ENCODE measurements around the gene ESRRA.

GRCh38 chr11:64339286-64339685 is 34.0 kb downstream of the ESRRA start:
- no peak for TF ChIP-seq SP1 (IDR thresholded peaks at IDR 0.05)
- TF ChIP-seq TARDBP (IDR thresholded peaks at IDR 0.05) = no peak
- TF ChIP-seq NFRKB (IDR thresholded peaks at IDR 0.05) = no peak
- no peak for TF ChIP-seq SUZ12 (IDR thresholded peaks at IDR 0.05)
- no peak for TF ChIP-seq CTBP1 (IDR thresholded peaks at IDR 0.05; ENCODE audit: borderline replicate concordance)
- TF ChIP-seq ELF4 (IDR thresholded peaks at IDR 0.05) = no peak
- no peak for TF ChIP-seq FOXA1 (IDR thresholded peaks at IDR 0.05)
- TF ChIP-seq FOXK2 (IDR thresholded peaks at IDR 0.05) = no peak
- TF ChIP-seq HDGF (IDR thresholded peaks at IDR 0.05; ENCODE audit: borderline replicate concordance) = no peak
- TF ChIP-seq BHLHE40 (IDR thresholded peaks at IDR 0.05; ENCODE audit: borderline replicate concordance) = no peak
- no peak for TF ChIP-seq FOXM1 (IDR thresholded peaks at IDR 0.05; ENCODE audit: borderline replicate concordance)
- TF ChIP-seq L3MBTL2 (conservative IDR thresholded peaks at IDR 0.05) = no peak
- TF ChIP-seq PKNOX1 (IDR thresholded peaks at IDR 0.05) = no peak

Data from HEK293T (cell line).